Naive B cell (primary cell): ENCODE results near the gene PJVK. TPM values are rescaled to one million over a fixed set of nuclear protein-coding genes. Genes with fewer than 3 reads are reported as not detected.
"Not testable (repeated sequence)": the region's sequence is repeated elsewhere in the genome, so short reads cannot be mapped to it uniquely, and the experiment has no call there.

Experiments used
- ATAC-seq, 2 donors: fragments of 150-1000 bp; cut with Tn5 transposase; 2 replicates each; pipeline ENCODE4 v1.10.0; 2021; ENCODE audit warnings: low read depth in 2 of 2, mild to moderate bottlenecking in 2 of 2, moderate library complexity in 2 of 2
- DNase-seq: peaks from one replicate; pipeline ENCODE4 v3.0.0; 2022
- H3K27ac Mint-ChIP-seq, 6 donors: one replicate each; pipeline ENCODE4 v1.8.0; 2020 to 2022; ENCODE audit warnings: mild to moderate bottlenecking in 6 of 6, mixed read lengths in 6 of 6, moderate library complexity in 5 of 6, inconsistent platforms in 2 of 6
- H3K27me3 Mint-ChIP-seq, 3 donors: one replicate each; pipeline ENCODE4 v1.8.0; 2021 to 2022; ENCODE audit warnings: mixed read lengths in 3 of 3, mild to moderate bottlenecking in 1 of 3
- H3K36me3 Mint-ChIP-seq, 2 donors: one replicate each; pipeline ENCODE4 v1.8.0; 2020 to 2022; ENCODE audit warnings: mixed read lengths in 2 of 2, inconsistent platforms in 1 of 2, mild to moderate bottlenecking in 1 of 2
- H3K4me1 Mint-ChIP-seq, 3 donors: one replicate each; pipeline ENCODE4 v1.8.0; 2020 to 2022; ENCODE audit warnings: mixed read lengths in 3 of 3, inconsistent platforms in 1 of 3, mild to moderate bottlenecking in 1 of 3, moderate library complexity in 1 of 3
- H3K4me3 Mint-ChIP-seq, 8 donors: one replicate each; pipeline ENCODE4 v1.8.0; 2020 to 2022; ENCODE audit warnings: mild to moderate bottlenecking in 8 of 8, mixed read lengths in 8 of 8, moderate library complexity in 8 of 8, inconsistent platforms in 2 of 8
- H3K9me3 Mint-ChIP-seq, 7 donors: one replicate each; pipeline ENCODE4 v1.8.0; 2020 to 2022; ENCODE audit warnings: mixed read lengths in 7 of 7, mild to moderate bottlenecking in 5 of 7, inconsistent platforms in 2 of 7, moderate library complexity in 1 of 7
- polyA plus RNA-seq, 6 donors: library from polyadenylated mRNA; unstranded; fragments of 300-500 nt; fragmentation: Illumina TruSeq; gene quantifications; one replicate each; pipeline ENCODE4 v1.2.3, GENCODE V29; 2021; ENCODE audit warnings: low read depth in 6 of 6

PJVK gene
- polyA plus RNA-seq, 6 donors from 2014 or later = 0.24 to 0.68 (median 0.46) TPM; not detected in 2

GRCh38 chr2:178418426-178418825 lies 32.8 kb upstream of the PJVK start:
- Mint-ChIP-seq H3K27ac (no peak overlapping the region), H3K27me3 (no peaks in the 10 kb centered on the region)
- no peak for ATAC-seq

GRCh38 chr2:178419123-178419522 lies 32.1 kb upstream of the PJVK start:
- Mint-ChIP-seq H3K36me3 (no peaks in the 10 kb centered on the region), H3K9me3 (peaks cover 0 to 5% (median 0%) of the 10 kb centered on the region in 7 donors), H3K27me3 (no peaks in the 10 kb centered on the region), H3K4me1 (peaks cover 7 to 19% (median 16%) of the 10 kb centered on the region in 3 donors), H3K4me3 (no peak overlapping the region), H3K27ac (no peak overlapping the region)
- no peak for ATAC-seq
- no peak for DNase-seq

More at GRCh38 chr2:178418426-178418825, 32.8 kb upstream of the PJVK start:
- H3K36me3 Mint-ChIP-seq = no peaks in the 10 kb centered on the region
- DNase-seq = no peak
- peaks cover 10 to 24% (median 23%) of the 10 kb centered on the region in 3 donors for H3K4me1 Mint-ChIP-seq
- no peaks in the 10 kb centered on the region for H3K9me3 Mint-ChIP-seq
- H3K4me3 Mint-ChIP-seq = no peak overlapping the region

- no peak for DNase-seq
- H3K9me3 Mint-ChIP-seq = peaks cover 6 to 13% (median 8%) of the 10 kb centered on the region in 7 donors
- no peak for ATAC-seq
- H3K4me1 Mint-ChIP-seq = peaks cover 0 to 8% (median 4%) of the 10 kb centered on the region in 3 donors
- H3K4me3 Mint-ChIP-seq = no peak overlapping the region
- H3K27me3 Mint-ChIP-seq = no peaks in the 10 kb centered on the region
- H3K27ac Mint-ChIP-seq = peak overlapping the region in 1 of 6 donors; percentile 8
- H3K36me3 Mint-ChIP-seq = peaks cover 7 to 12% of the 10 kb centered on the region in 2 donors
Measured at GRCh38 chr2:178420463-178420999, 30.6 kb upstream of the PJVK start.

- H3K36me3 Mint-ChIP-seq = peaks cover 22% of the 10 kb centered on the region in 2 donors
- H3K4me3 Mint-ChIP-seq = no peak overlapping the region
- peaks cover 0 to 8% (median 4%) of the 10 kb centered on the region in 3 donors for H3K4me1 Mint-ChIP-seq
- DNase-seq = no peak
- H3K9me3 Mint-ChIP-seq = peaks cover 9 to 24% (median 16%) of the 10 kb centered on the region in 7 donors
- no peaks in the 10 kb centered on the region for H3K27me3 Mint-ChIP-seq
- no peak overlapping the region for H3K27ac Mint-ChIP-seq
- no peak for ATAC-seq
Measured at GRCh38 chr2:178422097-178422496, 29.1 kb upstream of the PJVK start.

GRCh38 chr2:178423746-178424145 lies 27.4 kb upstream of the PJVK start:
- not testable (repeated sequence) for H3K27me3 Mint-ChIP-seq, H3K4me3 Mint-ChIP-seq, ATAC-seq, H3K4me1 Mint-ChIP-seq, DNase-seq
- Mint-ChIP-seq H3K9me3 (peaks cover 9 to 24% (median 16%) of the 10 kb centered on the region in 7 donors), H3K36me3 (peaks cover 22 to 25% of the 10 kb centered on the region in 2 donors), H3K27ac (peak overlapping the region in 1 of 6 donors; percentile 10)

GRCh38 chr2:178425255-178425827 lies 25.8 kb upstream of the PJVK start:
- no peak overlapping the region for H3K27ac Mint-ChIP-seq
- ATAC-seq = no peak
- H3K4me3 Mint-ChIP-seq = no peak overlapping the region
- DNase-seq = no peak
- peaks cover 27 to 31% of the 10 kb centered on the region in 2 donors for H3K36me3 Mint-ChIP-seq
- H3K4me1 Mint-ChIP-seq = peaks cover 0 to 5% (median 4%) of the 10 kb centered on the region in 3 donors
- peaks cover 9 to 24% (median 16%) of the 10 kb centered on the region in 7 donors for H3K9me3 Mint-ChIP-seq
- no peaks in the 10 kb centered on the region for H3K27me3 Mint-ChIP-seq

GRCh38 chr2:178426388-178426787 lies 24.8 kb upstream of the PJVK start:
- DNase-seq = no peak
- Mint-ChIP-seq H3K36me3 (peaks cover 29 to 35% of the 10 kb centered on the region in 2 donors), H3K9me3 (peaks cover 9 to 24% (median 16%) of the 10 kb centered on the region in 7 donors), H3K4me1 (no peaks in the 10 kb centered on the region), H3K27ac (no peak overlapping the region), H3K27me3 (no peaks in the 10 kb centered on the region), H3K4me3 (no peak overlapping the region)
- no peak for ATAC-seq

- Mint-ChIP-seq H3K4me3 (no peak overlapping the region), H3K36me3 (peaks cover 29 to 35% of the 10 kb centered on the region in 2 donors), H3K27me3 (no peaks in the 10 kb centered on the region), H3K27ac (no peak overlapping the region), H3K4me1 (no peaks in the 10 kb centered on the region), H3K9me3 (peaks cover 9 to 24% (median 16%) of the 10 kb centered on the region in 7 donors)
- ATAC-seq (no peak), DNase-seq (no peak)
Measured at GRCh38 chr2:178427458-178427857, 23.7 kb upstream of the PJVK start.

GRCh38 chr2:178428396-178428806 lies 22.8 kb upstream of the PJVK start:
- Mint-ChIP-seq H3K9me3 (peaks cover 9 to 24% (median 16%) of the 10 kb centered on the region in 7 donors), H3K4me3 (no peak overlapping the region), H3K36me3 (peaks cover 29 to 35% of the 10 kb centered on the region in 2 donors), H3K4me1 (no peaks in the 10 kb centered on the region), H3K27ac (no peak overlapping the region), H3K27me3 (no peaks in the 10 kb centered on the region)
- DNase-seq (no peak), ATAC-seq (no peak)

GRCh38 chr2:178429336-178429735 lies 21.8 kb upstream of the PJVK start:
- Mint-ChIP-seq H3K4me1 (no peaks in the 10 kb centered on the region), H3K27ac (peak overlapping the region in 1 of 6 donors; percentile 22), H3K4me3 (no peak overlapping the region), H3K36me3 (peaks cover 29 to 35% of the 10 kb centered on the region in 2 donors), H3K27me3 (no peaks in the 10 kb centered on the region), H3K9me3 (peaks cover 9 to 22% (median 16%) of the 10 kb centered on the region in 7 donors)
- no peak for ATAC-seq
- no peak for DNase-seq

- peak overlapping the region in 1 of 6 donors; percentile 77 for H3K27ac Mint-ChIP-seq
Measured at GRCh38 chr2:178436662-178437061, 14.5 kb upstream of the PJVK start.

GRCh38 chr2:178441426-178441825 lies 9.8 kb upstream of the PJVK start:
- Mint-ChIP-seq H3K9me3 (no peaks in the 10 kb centered on the region), H3K27ac (no peak overlapping the region), H3K4me1 (no peaks in the 10 kb centered on the region), H3K36me3 (peaks cover 28 to 29% of the 10 kb centered on the region in 2 donors), H3K27me3 (no peaks in the 10 kb centered on the region), H3K4me3 (no peak overlapping the region)
- no peak for DNase-seq
- ATAC-seq = no peak

More at GRCh38 chr2:178436662-178437061, 14.5 kb upstream of the PJVK start:
- ATAC-seq (no peak), DNase-seq (no peak)
- Mint-ChIP-seq H3K4me3 (no peak overlapping the region), H3K27me3 (no peaks in the 10 kb centered on the region), H3K4me1 (no peaks in the 10 kb centered on the region), H3K9me3 (no peaks in the 10 kb centered on the region), H3K36me3 (peaks cover 14 to 21% of the 10 kb centered on the region in 2 donors)

- no peaks in the 10 kb centered on the region for H3K27me3 Mint-ChIP-seq
- H3K9me3 Mint-ChIP-seq = no peaks in the 10 kb centered on the region
- peaks cover 14 to 29% (median 27%) of the 10 kb centered on the region in 3 donors for H3K4me1 Mint-ChIP-seq
- ATAC-seq = no peak
- peak overlapping the region in 6 of 8 donors; percentile 15 to 94 (median 58) for H3K4me3 Mint-ChIP-seq
- peak overlapping the region; percentile 90 to 97 (median 96) for H3K27ac Mint-ChIP-seq
- DNase-seq = no peak
- peaks cover 7 to 11% of the 10 kb centered on the region in 2 donors for H3K36me3 Mint-ChIP-seq
Measured at GRCh38 chr2:178448968-178449661, 2.1 kb upstream of the PJVK start.
